Measurements from ENCODE around the gene SERAC1.
"Not testable (repeated sequence)": the region's sequence is repeated elsewhere in the genome, so short reads cannot be mapped to it uniquely, and the experiment has no call there.

DNA sequence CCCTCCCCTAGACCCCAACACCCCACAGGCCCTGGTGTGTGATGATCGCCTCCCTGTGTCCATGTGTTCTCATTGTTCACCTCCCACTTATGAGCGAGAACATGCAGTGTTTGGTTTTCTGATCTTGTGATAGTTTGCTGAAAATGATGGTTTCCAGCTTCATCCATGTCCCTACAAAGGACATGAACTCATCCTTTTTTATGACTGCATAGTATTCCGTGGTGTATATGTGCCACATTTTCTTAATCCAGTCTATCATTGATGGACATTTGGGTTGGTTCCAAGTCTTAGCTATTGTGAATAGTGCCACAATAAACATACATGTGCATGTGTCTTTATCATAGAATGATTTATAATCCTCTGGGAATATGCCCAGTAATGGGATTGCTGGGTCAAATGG, 9.7 kb upstream of the SERAC1 start:
- not testable (repeated sequence) for TF ChIP-seq POLR2A, POLR2AphosphoS5, EP300 (IDR thresholded peaks at IDR 0.05)
- TF ChIP-seq, protein P1, sequence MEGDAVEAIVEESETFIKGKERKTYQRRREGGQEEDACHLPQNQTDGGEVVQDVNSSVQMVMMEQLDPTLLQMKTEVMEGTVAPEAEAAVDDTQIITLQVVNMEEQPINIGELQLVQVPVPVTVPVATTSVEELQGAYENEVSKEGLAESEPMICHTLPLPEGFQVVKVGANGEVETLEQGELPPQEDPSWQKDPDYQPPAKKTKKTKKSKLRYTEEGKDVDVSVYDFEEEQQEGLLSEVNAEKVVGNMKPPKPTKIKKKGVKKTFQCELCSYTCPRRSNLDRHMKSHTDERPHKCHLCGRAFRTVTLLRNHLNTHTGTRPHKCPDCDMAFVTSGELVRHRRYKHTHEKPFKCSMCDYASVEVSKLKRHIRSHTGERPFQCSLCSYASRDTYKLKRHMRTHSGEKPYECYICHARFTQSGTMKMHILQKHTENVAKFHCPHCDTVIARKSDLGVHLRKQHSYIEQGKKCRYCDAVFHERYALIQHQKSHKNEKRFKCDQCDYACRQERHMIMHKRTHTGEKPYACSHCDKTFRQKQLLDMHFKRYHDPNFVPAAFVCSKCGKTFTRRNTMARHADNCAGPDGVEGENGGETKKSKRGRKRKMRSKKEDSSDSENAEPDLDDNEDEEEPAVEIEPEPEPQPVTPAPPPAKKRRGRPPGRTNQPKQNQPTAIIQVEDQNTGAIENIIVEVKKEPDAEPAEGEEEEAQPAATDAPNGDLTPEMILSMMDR (IDR thresholded peaks at IDR 0.05), result not testable (repeated sequence)
